ENCODE measurements around the gene RBM15.

The RBM15 gene

DNA sequence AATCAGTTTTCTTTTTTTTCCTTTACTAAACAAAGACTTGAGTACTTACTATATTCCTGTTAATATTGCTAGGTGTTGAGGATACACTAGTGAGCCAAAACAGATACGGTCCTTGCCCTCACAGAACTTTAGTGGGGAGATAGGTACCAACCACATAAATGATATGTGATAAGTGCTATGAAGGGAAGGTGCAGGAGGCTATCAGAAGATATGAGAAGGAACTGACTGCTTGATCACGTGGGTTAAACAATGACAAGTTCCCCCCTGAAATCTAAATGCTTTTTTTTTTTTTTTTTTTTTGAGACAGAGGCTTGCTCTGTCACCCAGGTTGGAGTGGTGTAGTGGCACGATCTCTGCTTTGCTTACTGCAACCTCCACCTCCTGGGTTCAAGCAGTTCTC lies 25.0 kb downstream of the RBM15 start:
- peaks cover 53% of the 10 kb centered on the region for H3K79me2 ChIP-seq (ENCODE audit: insufficient read depth, low read length)
- H3K9me2 ChIP-seq (ENCODE audit: low read depth, low read length): no peaks in the 10 kb centered on the region
- H4K20me1 ChIP-seq (ENCODE audit: insufficient read depth, low read length): no peaks in the 10 kb centered on the region
- no peak for TF ChIP-seq EZH2 (IDR thresholded peaks at IDR 0.05; ENCODE audit: borderline replicate concordance, low read length)
- TF ChIP-seq, protein P1, sequence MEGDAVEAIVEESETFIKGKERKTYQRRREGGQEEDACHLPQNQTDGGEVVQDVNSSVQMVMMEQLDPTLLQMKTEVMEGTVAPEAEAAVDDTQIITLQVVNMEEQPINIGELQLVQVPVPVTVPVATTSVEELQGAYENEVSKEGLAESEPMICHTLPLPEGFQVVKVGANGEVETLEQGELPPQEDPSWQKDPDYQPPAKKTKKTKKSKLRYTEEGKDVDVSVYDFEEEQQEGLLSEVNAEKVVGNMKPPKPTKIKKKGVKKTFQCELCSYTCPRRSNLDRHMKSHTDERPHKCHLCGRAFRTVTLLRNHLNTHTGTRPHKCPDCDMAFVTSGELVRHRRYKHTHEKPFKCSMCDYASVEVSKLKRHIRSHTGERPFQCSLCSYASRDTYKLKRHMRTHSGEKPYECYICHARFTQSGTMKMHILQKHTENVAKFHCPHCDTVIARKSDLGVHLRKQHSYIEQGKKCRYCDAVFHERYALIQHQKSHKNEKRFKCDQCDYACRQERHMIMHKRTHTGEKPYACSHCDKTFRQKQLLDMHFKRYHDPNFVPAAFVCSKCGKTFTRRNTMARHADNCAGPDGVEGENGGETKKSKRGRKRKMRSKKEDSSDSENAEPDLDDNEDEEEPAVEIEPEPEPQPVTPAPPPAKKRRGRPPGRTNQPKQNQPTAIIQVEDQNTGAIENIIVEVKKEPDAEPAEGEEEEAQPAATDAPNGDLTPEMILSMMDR (IDR thresholded peaks at IDR 0.05; ENCODE audit: low read length): no peak
- no peaks in the 10 kb centered on the region for H3K4me1 ChIP-seq (ENCODE audit: insufficient read depth, low read length, severe bottlenecking)
- no peaks in the 10 kb centered on the region for H3F3A ChIP-seq (ENCODE audit: insufficient read depth, low read length)
- no peak overlapping the region for H3K4me2 ChIP-seq (ENCODE audit: low read length)
- H3K9me3 ChIP-seq (ENCODE audit: low read length): no peaks in the 10 kb centered on the region
- no peak overlapping the region for H3K4me3 ChIP-seq (ENCODE audit: low read depth, low read length, poor library complexity, severe bottlenecking)
- no peaks in the 10 kb centered on the region for H3K27me3 ChIP-seq (ENCODE audit: insufficient read depth, low read length)
- H2AFZ ChIP-seq (ENCODE audit: low read length): no peak overlapping the region
- no peak overlapping the region for H3K27ac ChIP-seq (ENCODE audit: low read depth, low read length, poor library complexity, severe bottlenecking)
- H3K36me3 ChIP-seq (ENCODE audit: insufficient read depth, low read length): peaks cover 81% of the 10 kb centered on the region
- no peak overlapping the region for H3K9ac ChIP-seq (ENCODE audit: low read length)

DNA sequence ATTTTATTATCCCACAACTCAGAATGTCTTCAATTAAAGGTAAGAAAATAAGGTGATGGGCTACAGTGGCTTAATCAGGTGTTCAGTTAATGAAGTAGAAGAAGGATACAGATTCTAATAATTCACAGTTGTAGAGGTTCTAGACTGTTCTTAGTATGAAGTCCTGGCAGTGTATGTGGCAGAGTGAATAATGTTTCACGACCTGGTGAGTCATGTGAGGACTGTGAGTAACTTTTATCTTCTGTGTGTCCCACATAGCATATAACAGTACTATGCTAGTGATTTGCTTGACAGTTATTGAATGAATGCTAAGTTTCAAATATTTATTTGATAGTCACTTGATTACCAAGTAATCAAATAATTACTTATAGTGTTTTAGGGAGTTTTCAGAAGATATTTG lies 31.6 kb downstream of the RBM15 start:
- Histone ChIP-seq H4K20me1 (ENCODE audit: insufficient read depth, low read length) (no peaks in the 10 kb centered on the region), H3K79me2 (ENCODE audit: insufficient read depth, low read length) (peaks cover 8% of the 10 kb centered on the region), H3K4me1 (ENCODE audit: insufficient read depth, low read length, severe bottlenecking) (peaks cover under 1% of the 10 kb centered on the region), H2AFZ (ENCODE audit: low read length) (no peak overlapping the region), H3K27me3 (ENCODE audit: insufficient read depth, low read length) (no peaks in the 10 kb centered on the region), H3K27ac (ENCODE audit: low read depth, low read length, poor library complexity, severe bottlenecking) (no peak overlapping the region), H3K9me2 (ENCODE audit: low read depth, low read length) (no peaks in the 10 kb centered on the region), H3F3A (ENCODE audit: insufficient read depth, low read length) (no peaks in the 10 kb centered on the region; the same call in 1 of the 2 replicates), H3K9ac (ENCODE audit: low read length) (no peak overlapping the region), H3K4me2 (ENCODE audit: low read length) (no peak overlapping the region), H3K4me3 (ENCODE audit: low read depth, low read length, poor library complexity, severe bottlenecking) (no peak overlapping the region), H3K9me3 (ENCODE audit: low read length) (no peaks in the 10 kb centered on the region), H3K36me3 (ENCODE audit: insufficient read depth, low read length) (peaks cover 67% of the 10 kb centered on the region)
- no peak for TF ChIP-seq EZH2 (IDR thresholded peaks at IDR 0.05; ENCODE audit: borderline replicate concordance, low read length)
- TF ChIP-seq, protein P1 (IDR thresholded peaks at IDR 0.05; ENCODE audit: low read length): no peak

DNA sequence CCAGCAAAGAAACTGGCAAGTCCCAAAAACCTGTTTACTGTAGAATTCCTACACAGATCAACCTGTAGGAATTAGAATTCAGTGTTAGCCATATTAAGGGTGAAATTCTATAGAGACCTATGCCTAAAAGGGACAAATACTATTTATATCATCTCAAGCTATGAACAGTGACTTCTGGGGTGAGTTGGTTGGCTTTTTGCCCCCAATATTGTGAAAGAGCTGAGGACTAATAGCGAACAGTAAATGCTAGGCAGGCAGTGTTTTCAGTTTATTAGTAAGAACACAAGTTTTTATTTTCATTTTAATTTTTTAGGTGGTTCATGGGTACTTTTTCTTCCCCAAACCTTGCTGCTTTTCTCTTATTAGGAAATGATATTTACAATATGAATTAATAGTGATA lies 36.3 kb downstream of the RBM15 start:
- peaks cover 80% of the 10 kb centered on the region for H3K36me3 ChIP-seq (ENCODE audit: insufficient read depth, low read length)

More for the DNA sequence above, 36.3 kb downstream of the RBM15 start:
- H3K79me2 ChIP-seq (ENCODE audit: insufficient read depth, low read length): no peaks in the 10 kb centered on the region
- H3K4me1 ChIP-seq (ENCODE audit: insufficient read depth, low read length, severe bottlenecking): peaks cover 30% of the 10 kb centered on the region
- no peak for TF ChIP-seq EZH2 (IDR thresholded peaks at IDR 0.05; ENCODE audit: borderline replicate concordance, low read length)
- TF ChIP-seq, protein P1 (IDR thresholded peaks at IDR 0.05; ENCODE audit: low read length): no peak
- no peak overlapping the region for H3K4me3 ChIP-seq (ENCODE audit: low read depth, low read length, poor library complexity, severe bottlenecking)
- H3K27me3 ChIP-seq (ENCODE audit: insufficient read depth, low read length): no peaks in the 10 kb centered on the region
- H4K20me1 ChIP-seq (ENCODE audit: insufficient read depth, low read length): no peaks in the 10 kb centered on the region
- no peak overlapping the region for H3K27ac ChIP-seq (ENCODE audit: low read depth, low read length, poor library complexity, severe bottlenecking)
- no peak overlapping the region for H3K4me2 ChIP-seq (ENCODE audit: low read length)
- H3F3A ChIP-seq (ENCODE audit: insufficient read depth, low read length): no peaks in the 10 kb centered on the region; the same call in 1 of the 2 replicates
- H3K9ac ChIP-seq (ENCODE audit: low read length): no peak overlapping the region
- H3K9me2 ChIP-seq (ENCODE audit: low read depth, low read length): no peaks in the 10 kb centered on the region
- no peak overlapping the region for H2AFZ ChIP-seq (ENCODE audit: low read length)
- no peaks in the 10 kb centered on the region for H3K9me3 ChIP-seq (ENCODE audit: low read length)

Data from OCI-LY1 (cell line).